ENCODE measurements around the gene APIP.
A peak's percentile ranks its signal among the peaks of the same experiment; 100 is the strongest.
"Not testable (repeated sequence)": the region's sequence is repeated elsewhere in the genome, so short reads cannot be mapped to it uniquely, and the experiment has no call there.

The APIP gene

GRCh38 chr11:34924714-34925113 is 8.5 kb upstream of the APIP start:
- DNase-seq, result no peak

- DNase-seq, result no peak
Observed at GRCh38 chr11:34921156-34921555, 5.0 kb upstream of the APIP start.

- DNase-seq, result no peak
Observed at GRCh38 chr11:34916843-34917770, 928 bp upstream of the APIP start.

GRCh38 chr11:34915136-34916014 is 804 bp downstream of the APIP start:
- DNase-seq, result peak; percentile 36

GRCh38 chr11:34913556-34913955 is 2.6 kb downstream of the APIP start:
- DNase-seq, result not testable (repeated sequence)

- DNase-seq, result no peak
Observed at GRCh38 chr11:34911676-34912075, 4.5 kb downstream of the APIP start.

GRCh38 chr11:34910817-34911216 is 5.4 kb downstream of the APIP start:
- DNase-seq, result no peak

- DNase-seq, result peak; percentile 93
Observed at GRCh38 chr11:34909955-34910354, 6.2 kb downstream of the APIP start.

GRCh38 chr11:34909415-34909814 is 6.8 kb downstream of the APIP start:
- DNase-seq, result peak; percentile 12

- no peak for DNase-seq
Observed at GRCh38 chr11:34907934-34908593, 8.1 kb downstream of the APIP start.

- no peak for DNase-seq
Observed at GRCh38 chr11:34905666-34906065, 10.5 kb downstream of the APIP start.

- DNase-seq, result peak; percentile 27
Observed at GRCh38 chr11:34904421-34904955, 11.7 kb downstream of the APIP start.

- peak; percentile 41 for DNase-seq
Observed at GRCh38 chr11:34899633-34900016, 16.6 kb downstream of the APIP start.

GRCh38 chr11:34898474-34898873 is 17.7 kb downstream of the APIP start:
- no peak for DNase-seq

- no peak for DNase-seq
Observed at GRCh38 chr11:34897171-34897870, 18.9 kb downstream of the APIP start.

GRCh38 chr11:34896191-34896590 is 20.0 kb downstream of the APIP start:
- not testable (repeated sequence) for DNase-seq

GRCh38 chr11:34893416-34893815 is 22.8 kb downstream of the APIP start:
- no peak for DNase-seq

GRCh38 chr11:34891611-34892010 is 24.6 kb downstream of the APIP start:
- no peak for DNase-seq

- DNase-seq, result peak; percentile 53
Observed at GRCh38 chr11:34890812-34891211, 25.4 kb downstream of the APIP start.

GRCh38 chr11:34890089-34890488 is 26.1 kb downstream of the APIP start:
- DNase-seq, result no peak

- DNase-seq, result no peak
Observed at GRCh38 chr11:34887260-34887659, 28.9 kb downstream of the APIP start.

- no peak for DNase-seq
Observed at GRCh38 chr11:34886609-34887008, 29.6 kb downstream of the APIP start.

Data from MV-4-11 (cell line).